AG04449 (cell line): ENCODE results near the gene NAALADL2.
"Not testable (repeated sequence)": the region's sequence is repeated elsewhere in the genome, so short reads cannot be mapped to it uniquely, and the experiment has no call there.

ENCODE experiments used
- CTCF ChIA-PET: fragments of 350-600 bp; formaldehyde crosslinking; extraction: SDS; loops from one replicate; lab custom pipeline; 2021; ENCODE audit warnings: antibody characterized with exemption; lab: Yijun Ruan, JAX
- POLR2A ChIA-PET: fragments of 400-600, 350-600 bp; formaldehyde crosslinking; extraction: SDS; loops from one replicate; lab custom pipeline; 2020; ENCODE audit warnings: antibody characterized with exemption, inconsistent platforms; lab: Yijun Ruan, JAX
- DNase-seq: peaks from one replicate; pipeline ENCODE4 v3.0.0-alpha.2; 2010; ENCODE audit warnings: low read depth, low spot score
- H3K4me3 ChIP-seq: 2 replicates; pipeline ENCODE4 v1.5.1; 2011; ENCODE audit warnings: low read depth, mild to moderate bottlenecking, control low read depth, low read length
- CTCF ChIP-seq: IDR thresholded peaks from one replicate; pipeline ENCODE4 v1.5.1; 2011; ENCODE audit warnings: mild to moderate bottlenecking, moderate library complexity, low read length, control low read depth, inconsistent platforms; ENCODE audit not compliant: insufficient read depth; ENCODE audit errors: missing control alignments

Gene NAALADL2

GRCh38 chr3:175267121-175267531, 408.0 kb downstream of the NAALADL2 start:
- ChIA-PET CTCF (interaction anchor here (1.0 kb wide), 1 partner anchor 1397 kb away, joined by 4 read pairs; no protein-coding TSS in a partner anchor), POLR2A (no interaction called here)
- DNase-seq = no peak
- H3K4me3 ChIP-seq = no peak overlapping the region
- no peak for TF ChIP-seq CTCF

GRCh38 chr3:175267561-175267960, 408.4 kb downstream of the NAALADL2 start:
- ChIA-PET POLR2A (no interaction called here), CTCF (interaction anchor here (1.0 kb wide), 1 partner anchor 1397 kb away, joined by 4 read pairs; no protein-coding TSS in a partner anchor)
- H3K4me3 ChIP-seq = no peak overlapping the region
- no peak for DNase-seq
- TF ChIP-seq CTCF = no peak

GRCh38 chr3:175269394-175269793, 410.3 kb downstream of the NAALADL2 start:
- CTCF ChIA-PET = no interaction called here
- no peak overlapping the region for H3K4me3 ChIP-seq
- no peak for TF ChIP-seq CTCF
- POLR2A ChIA-PET = no interaction called here
- DNase-seq = no peak

GRCh38 chr3:175270198-175270837, 411.2 kb downstream of the NAALADL2 start:
- POLR2A ChIA-PET = interaction anchor here (0.7 to 0.8 kb wide), 2 partner anchors 313 to 829 kb away, joined by 4 to 5 read pairs; no protein-coding TSS in a partner anchor
- TF ChIP-seq CTCF = no peak
- H3K4me3 ChIP-seq = no peak overlapping the region
- no peak for DNase-seq
- CTCF ChIA-PET = no interaction called here

GRCh38 chr3:175270866-175271265, 411.7 kb downstream of the NAALADL2 start:
- POLR2A ChIA-PET = interaction anchor here (0.8 kb wide), 1 partner anchor 830 kb away, joined by 4 read pairs; no protein-coding TSS in a partner anchor
- no peak for DNase-seq
- CTCF ChIA-PET = no interaction called here
- no peak overlapping the region for H3K4me3 ChIP-seq
- no peak for TF ChIP-seq CTCF

GRCh38 chr3:175271465-175271864, 412.3 kb downstream of the NAALADL2 start:
- POLR2A ChIA-PET, CTCF ChIA-PET, H3K4me3 ChIP-seq, DNase-seq: not testable (repeated sequence)

- CTCF ChIA-PET = no interaction called here
These were observed 413.3 kb downstream of the NAALADL2 start for GRCh38 chr3:175272392-175272791.

More at GRCh38 chr3:175272392-175272791, 413.3 kb downstream of the NAALADL2 start:
- POLR2A ChIA-PET = no interaction called here
- DNase-seq = no peak
- no peak for TF ChIP-seq CTCF
- no peak overlapping the region for H3K4me3 ChIP-seq
